Fibroblast of lung (primary cell): ENCODE results near the gene CENPF. TPM values are rescaled to one million over a fixed set of nuclear protein-coding genes. Genes with fewer than 3 reads are reported as not detected.
"Not testable (repeated sequence)": the region's sequence is repeated elsewhere in the genome, so short reads cannot be mapped to it uniquely, and the experiment has no call there.

Source experiments
- DNase-seq, 2 donors: peaks; one replicate each; pipeline versions ENCODE4 v3.0.0 to v3.0.0-alpha.2; 2010; ENCODE audit warnings: low read depth in 2 of 2
- H2AFZ ChIP-seq: 2 replicates; pipeline ENCODE4 v1.5.1; 2012; ENCODE audit warnings: low read length, control low read depth, inconsistent platforms
- H3K27ac ChIP-seq: 2 replicates; pipeline ENCODE4 v1.5.1; 2011; ENCODE audit warnings: low read length, control low read depth; ENCODE audit not compliant: insufficient read depth
- H3K27me3 ChIP-seq: 2 replicates; pipeline ENCODE4 v1.5.1; 2011; ENCODE audit warnings: mild to moderate bottlenecking, low read length; ENCODE audit not compliant: control insufficient read depth, insufficient read depth
- H3K36me3 ChIP-seq: 2 replicates; pipeline ENCODE4 v1.5.1; 2011; ENCODE audit warnings: low read length; ENCODE audit not compliant: control insufficient read depth, insufficient read depth
- H3K4me1 ChIP-seq: 2 replicates; pipeline ENCODE4 v1.5.1; 2011; ENCODE audit warnings: low read length; ENCODE audit not compliant: control insufficient read depth, insufficient read depth; ENCODE audit errors: extremely low read depth
- H3K4me2 ChIP-seq: 2 replicates; pipeline ENCODE4 v1.5.1; 2011; ENCODE audit warnings: low read length, control low read depth; ENCODE audit not compliant: insufficient read depth; ENCODE audit errors: extremely low read depth
- H3K4me3 ChIP-seq, 4 experiments: fragments of 200-600 bp in 1 of 4; sonication (generic) in 1 of 4; replicated peaks in 1 of 4; 2 replicates each; pipeline ENCODE4 v1.5.1; 2011 to 2016; ENCODE audit warnings: low read length in 4 of 4, low read depth in 3 of 4, mild to moderate bottlenecking in 3 of 4, control low read depth in 2 of 4, inconsistent platforms in 1 of 4, mixed read lengths in 1 of 4; ENCODE audit not compliant: insufficient read depth in 1 of 4; ENCODE audit errors: control extremely low read depth in 1 of 4
- H3K79me2 ChIP-seq: 2 replicates; pipeline ENCODE4 v1.5.1; 2012; ENCODE audit warnings: mild to moderate bottlenecking, low read length, inconsistent platforms; ENCODE audit not compliant: control insufficient read depth, insufficient read depth
- H3K9ac ChIP-seq: 2 replicates; pipeline ENCODE4 v1.5.1; 2011; ENCODE audit warnings: mild to moderate bottlenecking, low read length, control low read depth; ENCODE audit not compliant: insufficient read depth
- H3K9me3 ChIP-seq: 2 replicates; pipeline ENCODE4 v1.5.1; 2012; ENCODE audit warnings: low read depth, low read length; ENCODE audit not compliant: control insufficient read depth, insufficient read depth
- H4K20me1 ChIP-seq: 2 replicates; pipeline ENCODE4 v1.5.1; 2011; ENCODE audit warnings: low read length; ENCODE audit not compliant: control insufficient read depth, insufficient read depth; ENCODE audit errors: extremely low read depth
- EZH2 ChIP-seq: IDR thresholded peaks from 2 replicates; pipeline ENCODE4 v1.5.1; 2012; ENCODE audit warnings: low read length, control low read depth, mild to moderate bottlenecking; ENCODE audit errors: missing control alignments
- polyA plus RNA-seq, 2 donors: library from polyadenylated mRNA; depleted of rRNA in 1 of 2; stranded (reverse) in 1 of 2; unstranded in 1 of 2; fragments of >200 nt; gene quantifications; 2 replicates each; pipeline ENCODE4 v1.2.1, GENCODE V29; 2011 to 2012; ENCODE audit warnings: missing spikeins in 1 of 2
- total RNA-seq: library from RNA; depleted of rRNA; stranded (reverse); fragments of >200 nt; gene quantifications from 2 replicates; pipeline ENCODE4 v1.2.1, GENCODE V29; 2014
- TF ChIP-seq, protein P1 (sequence below), 2 donors: IDR thresholded peaks in 1 of 2; conservative IDR thresholded peaks in 1 of 2; 1 replicate in 1 of 2; 2 replicates in 1 of 2; pipeline ENCODE4 v1.5.1; 2011 to 2012; ENCODE audit warnings: low read length in 2 of 2, control low read depth in 1 of 2, inconsistent platforms in 1 of 2, low read depth in 1 of 2, mild to moderate bottlenecking in 1 of 2

CENPF gene
- total and polyA plus RNA-seq, 2 donors (not counting 1 experiment from before 2014, with no cell fraction given) = 12.0 to 13.2 TPM

DNA sequence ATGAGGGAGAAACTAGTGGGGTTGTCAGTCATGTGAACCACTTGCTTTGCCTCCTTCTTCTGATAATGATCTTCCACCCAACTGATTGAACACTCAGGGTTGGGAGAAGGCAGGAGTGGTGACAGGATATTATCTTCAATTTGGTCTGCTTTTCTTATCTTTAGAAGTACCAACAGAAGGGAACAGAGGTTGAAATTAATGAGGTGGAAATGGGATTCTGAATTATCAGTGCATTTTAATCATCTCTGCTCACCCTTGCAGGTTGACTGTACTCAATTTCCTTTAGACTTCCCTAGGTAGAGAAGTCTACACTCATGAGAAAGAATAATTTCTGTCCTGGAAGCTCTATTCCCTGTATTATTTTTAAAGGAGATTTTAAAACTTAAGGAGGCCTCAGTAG, 31.7 kb upstream of the CENPF start:
- Histone ChIP-seq H3K36me3 (no peaks in the 10 kb centered on the region), H3K9me3 (no peaks in the 10 kb centered on the region), H3K4me2 (no peak overlapping the region), H3K79me2 (no peaks in the 10 kb centered on the region), H2AFZ (no peak overlapping the region), H4K20me1 (no peaks in the 10 kb centered on the region), H3K4me1 (peaks cover 27% of the 10 kb centered on the region), H3K9ac (no peak overlapping the region), H3K27ac (no peak overlapping the region), H3K4me3 (no peak overlapping the region), H3K27me3 (no peaks in the 10 kb centered on the region)
- no peak for DNase-seq
- TF ChIP-seq, protein P1, sequence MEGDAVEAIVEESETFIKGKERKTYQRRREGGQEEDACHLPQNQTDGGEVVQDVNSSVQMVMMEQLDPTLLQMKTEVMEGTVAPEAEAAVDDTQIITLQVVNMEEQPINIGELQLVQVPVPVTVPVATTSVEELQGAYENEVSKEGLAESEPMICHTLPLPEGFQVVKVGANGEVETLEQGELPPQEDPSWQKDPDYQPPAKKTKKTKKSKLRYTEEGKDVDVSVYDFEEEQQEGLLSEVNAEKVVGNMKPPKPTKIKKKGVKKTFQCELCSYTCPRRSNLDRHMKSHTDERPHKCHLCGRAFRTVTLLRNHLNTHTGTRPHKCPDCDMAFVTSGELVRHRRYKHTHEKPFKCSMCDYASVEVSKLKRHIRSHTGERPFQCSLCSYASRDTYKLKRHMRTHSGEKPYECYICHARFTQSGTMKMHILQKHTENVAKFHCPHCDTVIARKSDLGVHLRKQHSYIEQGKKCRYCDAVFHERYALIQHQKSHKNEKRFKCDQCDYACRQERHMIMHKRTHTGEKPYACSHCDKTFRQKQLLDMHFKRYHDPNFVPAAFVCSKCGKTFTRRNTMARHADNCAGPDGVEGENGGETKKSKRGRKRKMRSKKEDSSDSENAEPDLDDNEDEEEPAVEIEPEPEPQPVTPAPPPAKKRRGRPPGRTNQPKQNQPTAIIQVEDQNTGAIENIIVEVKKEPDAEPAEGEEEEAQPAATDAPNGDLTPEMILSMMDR (conservative IDR thresholded peaks at IDR 0.05 in 1 of 2, IDR thresholded peaks at IDR 0.05 in 1 of 2; ENCODE audit: low read depth in 1 of 2, low read length in 2 of 2) = no peak
- no peak for TF ChIP-seq EZH2

DNA sequence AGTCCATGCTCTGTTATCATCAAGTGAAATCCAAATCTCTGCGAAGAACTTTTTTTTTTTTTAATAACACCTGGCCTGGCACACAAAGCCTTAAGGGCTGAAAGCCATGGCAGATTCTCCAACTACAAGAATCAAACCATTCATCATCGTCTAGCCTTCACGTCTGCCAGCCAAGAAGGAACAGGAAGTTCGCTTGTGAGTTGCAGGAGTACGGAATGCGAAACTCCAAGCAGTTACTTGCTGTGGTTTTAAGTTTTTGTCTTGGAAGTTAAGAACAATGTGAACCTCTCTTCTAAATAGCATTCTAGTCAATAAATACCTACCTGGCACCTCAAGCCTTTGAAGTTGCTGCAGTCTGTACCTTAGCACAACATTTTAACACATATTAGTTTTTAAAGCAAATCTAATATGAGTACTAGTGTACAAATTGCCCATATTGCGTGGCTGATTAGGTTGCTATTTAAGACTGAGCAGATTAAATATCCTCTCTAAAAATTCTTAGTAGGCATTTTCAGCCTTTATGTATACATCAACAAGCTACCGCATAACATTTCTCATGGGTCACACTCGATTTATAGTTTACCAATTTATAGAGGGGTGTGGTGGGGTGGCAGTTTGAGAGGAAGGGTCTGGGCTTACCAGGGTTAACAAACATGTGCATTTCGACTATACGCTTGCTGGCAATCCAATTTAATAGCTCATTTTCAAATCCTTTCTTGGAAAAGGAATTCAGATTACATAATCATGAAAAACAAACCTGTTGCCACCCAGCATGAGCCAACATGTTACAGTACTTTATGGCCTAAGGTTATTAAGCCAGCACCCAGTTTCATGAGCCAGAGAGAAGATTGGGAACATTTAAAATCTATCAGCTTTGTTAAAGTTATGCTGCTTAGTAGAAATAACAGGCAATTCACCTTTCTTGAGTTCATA, 29.3 kb upstream of the CENPF start:
- Histone ChIP-seq H3K9me3 (no peaks in the 10 kb centered on the region), H3K9ac (no peak overlapping the region), H2AFZ (no peak overlapping the region), H3K36me3 (no peaks in the 10 kb centered on the region), H3K4me1 (peaks cover 14% of the 10 kb centered on the region), H3K79me2 (no peaks in the 10 kb centered on the region), H3K27me3 (no peaks in the 10 kb centered on the region), H3K27ac (no peak overlapping the region), H4K20me1 (no peaks in the 10 kb centered on the region), H3K4me2 (no peak overlapping the region), H3K4me3 (no peak overlapping the region)
- peak in 1 of 2 donors; percentile 82 for DNase-seq
- TF ChIP-seq, protein P1 (conservative IDR thresholded peaks at IDR 0.05 in 1 of 2, IDR thresholded peaks at IDR 0.05 in 1 of 2; ENCODE audit: low read depth in 1 of 2, low read length in 2 of 2) = no peak
- no peak for TF ChIP-seq EZH2

DNA sequence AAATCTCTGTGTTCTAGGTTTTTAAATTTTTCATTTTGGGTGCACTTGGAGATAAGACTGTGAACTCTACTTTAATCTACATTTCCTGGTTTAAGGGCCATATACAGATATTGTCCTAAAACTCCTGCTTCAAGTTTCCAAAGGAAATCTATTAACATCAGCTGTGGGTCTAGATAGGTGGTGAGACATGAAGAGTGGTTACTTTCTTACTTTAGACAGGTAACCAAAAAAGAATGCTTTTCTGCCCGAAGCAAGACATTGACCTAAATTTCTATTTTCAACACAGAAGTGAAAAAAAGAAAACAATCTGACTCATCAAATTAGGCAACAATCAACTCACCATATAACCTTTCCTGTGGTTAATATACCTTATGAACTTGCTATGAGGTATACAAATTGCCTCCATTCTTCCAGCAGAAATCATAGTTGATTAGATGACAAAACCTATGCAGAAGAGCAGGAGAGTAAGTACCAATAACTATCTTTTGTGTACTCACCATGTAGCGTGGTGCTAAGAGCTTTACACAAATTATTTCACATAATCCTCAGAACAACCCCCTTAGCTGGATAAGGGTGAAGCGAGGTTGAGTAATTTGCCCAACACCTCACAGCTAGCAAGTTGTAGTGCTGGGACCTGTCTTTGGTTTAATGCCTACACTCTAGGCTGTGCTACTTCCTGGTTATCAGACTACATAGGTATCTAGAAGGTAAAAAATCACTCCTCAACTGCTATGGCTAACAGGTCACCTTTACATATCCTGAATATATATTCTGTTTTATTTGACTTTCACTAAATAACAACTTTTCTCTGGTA, 28.2 kb upstream of the CENPF start:
- peaks cover 7% of the 10 kb centered on the region for H3K4me1 ChIP-seq
- H3K79me2 ChIP-seq = no peaks in the 10 kb centered on the region
- H3K4me3 ChIP-seq = no peak overlapping the region
- no peaks in the 10 kb centered on the region for H4K20me1 ChIP-seq
- H3K36me3 ChIP-seq = no peaks in the 10 kb centered on the region
- no peaks in the 10 kb centered on the region for H3K9me3 ChIP-seq
- TF ChIP-seq EZH2 = no peak
- TF ChIP-seq, protein P1 (conservative IDR thresholded peaks at IDR 0.05 in 1 of 2, IDR thresholded peaks at IDR 0.05 in 1 of 2; ENCODE audit: low read depth in 1 of 2, low read length in 2 of 2) = no peak
- no peak overlapping the region for H3K9ac ChIP-seq
- no peak overlapping the region for H2AFZ ChIP-seq
- no peaks in the 10 kb centered on the region for H3K27me3 ChIP-seq
- peak in 1 of 2 donors; percentile 15 for DNase-seq
- H3K27ac ChIP-seq = no peak overlapping the region
- no peak overlapping the region for H3K4me2 ChIP-seq

DNA sequence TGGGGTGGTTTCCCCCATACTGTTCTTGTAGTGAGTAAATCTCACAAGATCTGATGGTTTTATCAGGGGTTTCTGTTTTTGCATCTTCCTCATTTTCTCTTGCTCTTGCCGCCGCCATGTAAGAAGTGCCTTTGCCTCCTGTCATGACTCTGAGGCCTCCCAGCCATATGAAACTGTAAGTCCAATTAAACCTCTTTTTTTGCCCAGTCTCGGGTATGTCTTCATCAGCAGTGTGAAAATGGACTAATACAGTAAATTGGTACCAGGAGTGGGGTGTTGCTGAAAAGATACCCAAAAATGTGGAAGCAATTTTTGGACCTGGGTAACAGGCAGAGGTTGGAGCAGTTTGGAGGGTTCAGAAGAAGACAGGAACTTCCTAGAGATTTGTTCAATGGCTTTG, 26.9 kb upstream of the CENPF start:
- not testable (repeated sequence) for H3K9ac ChIP-seq

More for the DNA sequence above, 26.9 kb upstream of the CENPF start:
- H3K9me3 ChIP-seq, H3K4me2 ChIP-seq, H3K36me3 ChIP-seq, DNase-seq, H3K79me2 ChIP-seq, H4K20me1 ChIP-seq, H3K27me3 ChIP-seq, H3K4me3 ChIP-seq, H2AFZ ChIP-seq, H3K4me1 ChIP-seq, H3K27ac ChIP-seq: not testable (repeated sequence)
